SK-N-MC (cell line): ENCODE results near the gene MAP4K4.

Source experiments
- EZH2 ChIP-seq: fragments of 200-600 bp; sonication (generic); IDR thresholded peaks from one replicate; pipeline ENCODE4 v1.6.1; 2017; ENCODE audit warnings: antibody characterized with exemption
- POLR2AphosphoS5 ChIP-seq: IDR thresholded peaks from 2 replicates; pipeline ENCODE4 v1.6.1; 2012; ENCODE audit warnings: mild to moderate bottlenecking, low read depth, low read length, borderline replicate concordance

DNA sequence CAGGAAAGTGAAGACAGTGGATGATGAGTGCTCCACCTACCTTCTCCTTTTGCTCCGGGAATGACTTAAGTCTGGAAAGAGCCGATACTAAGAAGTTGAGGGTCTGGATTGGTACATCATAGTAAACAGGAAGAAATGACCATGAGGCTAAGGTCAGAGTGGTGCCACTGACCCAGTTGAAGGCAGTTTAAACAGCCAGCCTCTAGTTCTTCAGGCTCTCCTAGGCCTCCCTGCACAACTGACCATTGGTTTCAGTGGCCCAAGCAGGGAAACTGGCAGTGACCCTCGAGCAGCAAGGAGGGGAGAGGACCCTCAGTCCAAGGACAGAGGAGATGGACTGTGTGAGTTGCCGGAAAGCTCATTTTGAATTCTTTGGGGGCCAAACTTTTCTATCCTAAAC lies 119.1 kb downstream of the MAP4K4 start:
- no peak for TF ChIP-seq POLR2AphosphoS5
- TF ChIP-seq EZH2, result no peak
